GM18858 (cell line): ENCODE results near the gene TAPT1.
A peak's percentile ranks its signal among the peaks of the same experiment; 100 is the strongest.
"Not testable (repeated sequence)": the region's sequence is repeated elsewhere in the genome, so short reads cannot be mapped to it uniquely, and the experiment has no call there.

Experiments used
- ATAC-seq: cut with Tn5 transposase; IDR thresholded peaks from one replicate; pipeline ENCODE4 v1.9.1; 2021; ENCODE audit not compliant: unreplicated experiment

TAPT1 gene

GRCh38 chr4:16225863-16226815, at the start of gene TAPT1:
Gene TAPT1 (minus strand): TSS chr4:16226471. CDS start chr4:16226457, 14 bp downstream.
- ATAC-seq = peak; percentile 43

- no peak for ATAC-seq
Measured at GRCh38 chr4:16271411-16271810, 45.1 kb upstream of the TAPT1 start.

- ATAC-seq = no peak
Measured at GRCh38 chr4:16270454-16271328, 44.4 kb upstream of the TAPT1 start.

GRCh38 chr4:16269742-16270453, 43.6 kb upstream of the TAPT1 start:
- not testable (repeated sequence) for ATAC-seq

- ATAC-seq = no peak
Measured at GRCh38 chr4:16269240-16269639, 43.0 kb upstream of the TAPT1 start.

- no peak for ATAC-seq
Measured at GRCh38 chr4:16268290-16268689, 42.0 kb upstream of the TAPT1 start.

GRCh38 chr4:16267639-16268038, 41.4 kb upstream of the TAPT1 start:
- no peak for ATAC-seq

- ATAC-seq = no peak
Measured at GRCh38 chr4:16265820-16266219, 39.5 kb upstream of the TAPT1 start.

GRCh38 chr4:16264798-16265197, 38.5 kb upstream of the TAPT1 start:
- ATAC-seq = peak; percentile 57

- no peak for ATAC-seq
Measured at GRCh38 chr4:16263056-16263455, 36.8 kb upstream of the TAPT1 start.

- ATAC-seq = no peak
Measured at GRCh38 chr4:16262188-16262587, 35.9 kb upstream of the TAPT1 start.

- ATAC-seq = no peak
Measured at GRCh38 chr4:16261313-16261878, 35.1 kb upstream of the TAPT1 start.

- ATAC-seq = no peak
Measured at GRCh38 chr4:16259889-16260246, 33.6 kb upstream of the TAPT1 start.

GRCh38 chr4:16259241-16259888, 33.1 kb upstream of the TAPT1 start:
- no peak for ATAC-seq

GRCh38 chr4:16257611-16258010, 31.3 kb upstream of the TAPT1 start:
- no peak for ATAC-seq

GRCh38 chr4:16256343-16256742, 30.1 kb upstream of the TAPT1 start:
- ATAC-seq = no peak

GRCh38 chr4:16255730-16256129, 29.5 kb upstream of the TAPT1 start:
- ATAC-seq = no peak

GRCh38 chr4:16253127-16253960, 27.1 kb upstream of the TAPT1 start:
- no peak for ATAC-seq

- ATAC-seq = no peak
Measured at GRCh38 chr4:16250661-16251365, 24.5 kb upstream of the TAPT1 start.
